PC-9 (cell line): Measurements from ENCODE around the gene MRPL52. TPM values are rescaled to one million over a fixed set of nuclear protein-coding genes. Genes with fewer than 3 reads are reported as not detected.

Source experiments
- BruUV-seq: library from RNA; stranded (reverse); fragments of 400-500 nt; replicated peaks from 2 replicates; lab custom pipeline; 2021; lab: Mats Ljungman, UMichigan
- CTCF ChIA-PET: fragments of 300-600 bp; sonication (Branson Sonifier 250); formaldehyde crosslinking; loops from one replicate; lab custom pipeline; 2022; ENCODE audit warnings: antibody characterized with exemption; lab: Charles Lee
- POLR2A ChIA-PET: fragments of 300-600 bp; sonication (Branson Sonifier 250); formaldehyde crosslinking; loops from one replicate; lab custom pipeline; 2022; ENCODE audit warnings: antibody characterized with exemption; ENCODE audit not compliant: unreplicated experiment; lab: Charles Lee
- DNase-seq, 2 experiments: peaks; one replicate each; pipeline versions ENCODE4 v3.0.0 to v3.0.0-alpha.2; 2015 to 2022; ENCODE audit warnings: mixed read lengths in 1 of 2
- H2AFZ ChIP-seq: fragments of 200-600 bp; sonication (generic); 2 replicates; pipeline ENCODE4 v1.8.1; 2017; ENCODE audit warnings: antibody characterized with exemption
- H3F3A ChIP-seq: fragments of 200-600 bp; sonication (generic); 2 replicates; pipeline ENCODE4 v1.8.1; 2017; ENCODE audit warnings: antibody characterized with exemption, mild to moderate bottlenecking, low read depth; ENCODE audit not compliant: insufficient read depth
- H3K27ac ChIP-seq: fragments of 200-600 bp; sonication (generic); 2 replicates; pipeline ENCODE4 v1.6.1; 2016; ENCODE audit warnings: mixed run types
- H3K27me3 ChIP-seq: fragments of 200-600 bp; sonication (generic); 2 replicates; pipeline ENCODE4 v1.6.1; 2016; ENCODE audit warnings: low read depth, mixed run types; ENCODE audit not compliant: insufficient read depth
- H3K36me3 ChIP-seq: fragments of 200-600 bp; sonication (generic); 2 replicates; pipeline ENCODE4 v1.6.1; 2016; ENCODE audit warnings: low read depth, mixed run types
- H3K4me1 ChIP-seq: fragments of 200-600 bp; sonication (generic); replicated peaks from 2 replicates; pipeline ENCODE4 v1.6.1; 2016; ENCODE audit warnings: mixed run types; ENCODE audit not compliant: insufficient read depth
- H3K4me2 ChIP-seq: fragments of 200-600 bp; sonication (generic); 2 replicates; pipeline ENCODE4 v1.6.1; 2017; ENCODE audit warnings: mixed run types
- H3K4me3 ChIP-seq: fragments of 200-600 bp; sonication (generic); 2 replicates; pipeline ENCODE4 v1.6.1; 2016; ENCODE audit warnings: mixed run types
- H3K79me2 ChIP-seq: fragments of 200-600 bp; sonication (generic); 2 replicates; pipeline ENCODE4 v1.6.1; 2017; ENCODE audit warnings: low read depth, mixed run types
- H3K9me2 ChIP-seq: fragments of 200-600 bp; sonication (generic); 2 replicates; pipeline ENCODE4 v1.8.1; 2017; ENCODE audit warnings: mild to moderate bottlenecking; ENCODE audit not compliant: insufficient read depth
- H3K9me3 ChIP-seq: fragments of 200-600 bp; sonication (generic); 2 replicates; pipeline ENCODE4 v1.8.1; 2016; ENCODE audit warnings: low read depth; ENCODE audit not compliant: insufficient read depth
- H4K20me1 ChIP-seq: fragments of 200-600 bp; sonication (generic); 2 replicates; pipeline ENCODE4 v1.8.1; 2017; ENCODE audit not compliant: insufficient read depth
- EZH2 ChIP-seq: fragments of 200-600 bp; sonication (generic); IDR thresholded peaks from 2 replicates; pipeline ENCODE4 v1.8.0; 2017; ENCODE audit warnings: antibody characterized with exemption, low read depth
- intact Hi-C: fragments of 100-400 bp; cut with micrococcal nuclease; formaldehyde crosslinking; loops from one replicate; pipeline ENCODE4 v1.10.0; 2022; ENCODE audit not compliant: unreplicated experiment
- total RNA-seq: library from RNA; stranded (reverse); gene quantifications from 2 replicates; pipeline ENCODE4 v1.2.3, GENCODE V29; 2021
- TF ChIP-seq, protein P1 (sequence below): fragments of 200-600 bp; sonication (generic); conservative IDR thresholded peaks from 2 replicates; pipeline ENCODE4 v1.6.1; 2017; ENCODE audit warnings: mixed run types, antibody characterized with exemption, mild to moderate bottlenecking, moderate library complexity

The MRPL52 gene
- total RNA-seq, 1 experiment from 2014 or later = 76.7 TPM

DNA sequence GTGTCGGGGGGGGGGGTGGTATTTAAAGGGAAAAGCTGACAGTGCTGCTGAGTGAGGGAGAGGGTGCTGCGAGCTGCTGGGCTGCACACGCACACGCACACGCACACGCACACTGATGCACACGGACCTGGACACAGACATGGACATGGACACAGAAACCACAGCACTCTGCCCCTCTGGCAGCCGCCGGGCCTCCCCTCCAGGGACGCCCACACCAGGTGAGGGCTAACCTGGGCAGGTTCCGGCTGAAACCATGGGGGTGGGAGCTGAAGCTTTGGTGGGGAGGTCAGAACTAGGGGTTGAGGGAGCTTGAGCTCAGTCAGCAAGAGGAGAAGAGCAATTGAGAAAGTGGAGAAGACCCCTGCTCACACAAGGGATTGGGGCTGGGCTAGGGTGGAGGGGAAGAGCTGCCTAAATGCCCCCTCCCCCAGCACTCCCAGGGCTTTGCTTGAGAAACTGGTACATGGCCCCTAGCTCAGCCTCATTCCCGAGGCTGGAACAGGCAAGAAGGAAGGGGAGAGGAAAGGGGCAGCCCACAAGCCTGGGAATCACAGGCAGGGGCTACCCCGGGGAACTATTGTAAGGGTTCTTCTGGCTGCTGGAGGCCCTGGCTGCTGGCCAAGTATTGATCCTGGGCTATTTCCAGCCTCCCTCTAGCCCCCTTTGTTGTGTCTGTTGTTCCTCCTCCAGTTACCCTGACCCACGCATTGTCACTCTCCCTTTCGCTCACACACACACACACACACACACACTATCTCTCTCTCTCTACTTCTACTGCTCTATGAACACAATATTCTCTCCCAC is 53.7 kb downstream of the MRPL52 start, which contains the start of gene REM2:
Gene REM2, plus strand, starts transcription at position 50 of the 804 bp plus-strand sequence. Its CDS starts 66 bp downstream, at position 116.
- H3K4me3 ChIP-seq = no peak within 1 kb of the TSS
- no peak for DNase-seq
- intact Hi-C loops = no loop called here
- H3K4me1 ChIP-seq = peaks cover 7% of the 10 kb centered on the region; the same call in 1 of the 2 replicates
- no TSS peak for BruUV-seq
- no peak within 1 kb of the TSS for H3K27ac ChIP-seq
- H3K27me3 ChIP-seq = no peaks in the 10 kb centered on the region
- ChIA-PET POLR2A (interaction anchor here (0.5 to 0.6 kb wide), 4 partner anchors 28 to 1064 kb away, joined by 5 to 13 read pairs (median 10); no protein-coding TSS in a partner anchor), CTCF (interaction anchor here (0.6 kb wide), 3 partner anchors 90 to 193 kb away, joined by 4 to 6 read pairs (median 4); no protein-coding TSS in a partner anchor)
- H4K20me1 ChIP-seq = no peaks in the 10 kb centered on the region
- H3K9me2 ChIP-seq = no peaks in the 10 kb centered on the region
- no peaks in the 10 kb centered on the region for H3K36me3 ChIP-seq
- TF ChIP-seq, protein P1, sequence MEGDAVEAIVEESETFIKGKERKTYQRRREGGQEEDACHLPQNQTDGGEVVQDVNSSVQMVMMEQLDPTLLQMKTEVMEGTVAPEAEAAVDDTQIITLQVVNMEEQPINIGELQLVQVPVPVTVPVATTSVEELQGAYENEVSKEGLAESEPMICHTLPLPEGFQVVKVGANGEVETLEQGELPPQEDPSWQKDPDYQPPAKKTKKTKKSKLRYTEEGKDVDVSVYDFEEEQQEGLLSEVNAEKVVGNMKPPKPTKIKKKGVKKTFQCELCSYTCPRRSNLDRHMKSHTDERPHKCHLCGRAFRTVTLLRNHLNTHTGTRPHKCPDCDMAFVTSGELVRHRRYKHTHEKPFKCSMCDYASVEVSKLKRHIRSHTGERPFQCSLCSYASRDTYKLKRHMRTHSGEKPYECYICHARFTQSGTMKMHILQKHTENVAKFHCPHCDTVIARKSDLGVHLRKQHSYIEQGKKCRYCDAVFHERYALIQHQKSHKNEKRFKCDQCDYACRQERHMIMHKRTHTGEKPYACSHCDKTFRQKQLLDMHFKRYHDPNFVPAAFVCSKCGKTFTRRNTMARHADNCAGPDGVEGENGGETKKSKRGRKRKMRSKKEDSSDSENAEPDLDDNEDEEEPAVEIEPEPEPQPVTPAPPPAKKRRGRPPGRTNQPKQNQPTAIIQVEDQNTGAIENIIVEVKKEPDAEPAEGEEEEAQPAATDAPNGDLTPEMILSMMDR = no peak
- no peak for TF ChIP-seq EZH2
- H3F3A ChIP-seq = peaks cover 5% of the 10 kb centered on the region; the same call in 1 of the 2 replicates
- H3K79me2 ChIP-seq = no peaks in the 10 kb centered on the region
- no peaks in the 10 kb centered on the region for H3K9me3 ChIP-seq
- no peak within 1 kb of the TSS for H3K4me2 ChIP-seq
- H2AFZ ChIP-seq = no peak within 1 kb of the TSS

DNA sequence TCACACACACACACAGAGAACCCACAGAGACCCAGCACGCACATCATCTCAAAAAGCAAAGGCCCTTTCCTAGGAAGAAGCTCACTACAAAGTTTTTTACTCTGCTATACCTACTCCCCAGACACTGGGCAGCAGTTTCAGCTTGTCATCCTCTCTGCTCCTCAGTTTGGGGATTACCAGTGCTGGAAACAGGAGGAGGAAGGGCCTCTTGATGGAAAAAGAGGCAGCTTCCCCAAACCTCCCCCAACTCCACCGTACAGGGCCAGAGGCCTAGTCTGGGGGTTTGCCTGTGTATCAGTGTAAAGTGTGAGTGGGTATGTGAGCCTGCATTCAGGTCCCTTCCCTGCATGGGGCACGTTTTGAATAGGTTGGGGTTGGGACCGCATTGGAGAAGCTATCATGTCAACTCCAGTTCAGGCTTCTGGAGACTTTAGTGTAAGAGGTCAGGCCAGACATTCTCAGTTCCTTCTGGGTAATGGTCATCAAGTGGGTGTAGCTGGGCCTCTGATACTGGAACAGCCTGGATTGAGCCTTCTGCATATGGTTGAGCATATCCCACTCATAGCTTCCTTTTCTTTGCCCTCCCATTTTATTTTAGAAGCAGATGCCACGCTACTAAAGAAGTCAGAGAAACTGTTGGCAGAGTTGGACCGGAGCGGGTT is 54.5 kb downstream of the MRPL52 start:
- Histone ChIP-seq H3K9me2 (no peaks in the 10 kb centered on the region), H2AFZ (no peak overlapping the region), H3K36me3 (no peaks in the 10 kb centered on the region), H3F3A (peaks cover 5% of the 10 kb centered on the region; the same call in 1 of the 2 replicates), H3K79me2 (no peaks in the 10 kb centered on the region), H4K20me1 (no peaks in the 10 kb centered on the region), H3K27ac (no peak overlapping the region), H3K9me3 (no peaks in the 10 kb centered on the region), H3K4me1 (peaks cover 7% of the 10 kb centered on the region; the same call in 1 of the 2 replicates), H3K27me3 (no peaks in the 10 kb centered on the region), H3K4me2 (no peak overlapping the region), H3K4me3 (no peak overlapping the region)
- TF ChIP-seq, protein P1 = no peak
- TF ChIP-seq EZH2 = no peak
- POLR2A ChIA-PET = interaction anchor here (0.6 kb wide), 1 partner anchor 1064 kb away, joined by 11 read pairs; no protein-coding TSS in a partner anchor
- no TSS peak for BruUV-seq
- CTCF ChIA-PET = interaction anchor here (0.6 kb wide), 1 partner anchor 91 kb away, joined by 4 read pairs; no protein-coding TSS in a partner anchor
- no peak for DNase-seq
- intact Hi-C loops = no loop called here

Other genes starting within 250 kb of the MRPL52 start
- gene DAD1, start 240.7 kb upstream of the MRPL52 start, total RNA-seq = 129 and 155 TPM in 2 replicates
- gene ABHD4, start 231.6 kb upstream of the MRPL52 start, total RNA-seq = 62.1 and 83.2 TPM in 2 replicates
- 0.11 TPM in 1 of 2 replicates, not detected in the other for gene OR6J1, start 185.5 kb upstream of the MRPL52 start, total RNA-seq
- gene OXA1L, start 63.2 kb upstream of the MRPL52 start, total RNA-seq = 65.2 and 70.9 TPM in 2 replicates
- gene SLC7A7, start 14.5 kb upstream of the MRPL52 start, total RNA-seq = 4.7 and 5.9 TPM in 2 replicates
- gene MMP14, start 6.7 kb downstream of the MRPL52 start, total RNA-seq = 22.4 and 34.8 TPM in 2 replicates
- gene LRP10, start 41.9 kb downstream of the MRPL52 start, total RNA-seq = 59.0 and 61.6 TPM in 2 replicates
- 0.50 and 0.98 TPM in 2 replicates for gene REM2, start 53.3 kb downstream of the MRPL52 start, total RNA-seq
- gene RBM23, start 89.3 kb downstream of the MRPL52 start, total RNA-seq = 68.7 and 76.5 TPM in 2 replicates
- gene PRMT5, start 99.5 kb downstream of the MRPL52 start, total RNA-seq = 58.6 and 73.2 TPM in 2 replicates
- gene HAUS4, start 127.2 kb downstream of the MRPL52 start, total RNA-seq = 23.1 and 36.0 TPM in 2 replicates
- gene AJUBA, start 152.7 kb downstream of the MRPL52 start, total RNA-seq = 37.4 and 42.6 TPM in 2 replicates
- 13.3 and 13.9 TPM in 2 replicates for gene C14orf93, start 180.3 kb downstream of the MRPL52 start, total RNA-seq
- gene PSMB5, start 205.0 kb downstream of the MRPL52 start, total RNA-seq = 122 and 146 TPM in 2 replicates
- not detected in 2 replicates for gene PSMB11, start 212.3 kb downstream of the MRPL52 start, total RNA-seq
- gene CDH24, start 227.6 kb downstream of the MRPL52 start, total RNA-seq = 16.4 and 18.8 TPM in 2 replicates